ENCODE measurements around the gene TES. TPM values are rescaled to one million over a fixed set of nuclear protein-coding genes. Genes with fewer than 3 reads are reported as not detected.
"Not testable (repeated sequence)": the region's sequence is repeated elsewhere in the genome, so short reads cannot be mapped to it uniquely, and the experiment has no call there.

Gene TES
- polyA plus RNA-seq, 3 donors, result 74.4 to 77.8 (median 75.7) TPM

- DNase-seq (ENCODE audit: extremely low read depth in 1 of 11, low read depth in 9 of 11, low spot score in 4 of 11), result not testable (repeated sequence)
Measured at GRCh38 chr7:116295903-116296302, 85.6 kb downstream of the TES start.

GRCh38 chr7:116298055-116298454 is 87.7 kb downstream of the TES start:
- DNase-seq (ENCODE audit: extremely low read depth in 1 of 11, low read depth in 9 of 11, low spot score in 4 of 11), result no peak

- DNase-seq (ENCODE audit: extremely low read depth in 1 of 11, low read depth in 9 of 11, low spot score in 4 of 11), result no peak
Measured at GRCh38 chr7:116298576-116298975, 88.2 kb downstream of the TES start.

GRCh38 chr7:116305485-116306408 is 95.4 kb downstream of the TES start:
- DNase-seq (ENCODE audit: extremely low read depth in 1 of 11, low read depth in 9 of 11, low spot score in 4 of 11), result peak in 1 of 11 donors; percentile 1

GRCh38 chr7:116306409-116307048 is 96.2 kb downstream of the TES start:
- DNase-seq (ENCODE audit: extremely low read depth in 1 of 11, low read depth in 9 of 11, low spot score in 4 of 11), result no peak

GRCh38 chr7:116307253-116307652 is 96.9 kb downstream of the TES start:
- no peak for DNase-seq (ENCODE audit: extremely low read depth in 1 of 11, low read depth in 9 of 11, low spot score in 4 of 11)

Other genes with a start within 250 kb of the TES start
- 10 to 100 TPM; 25.3 to 38.6 (median 37.6) TPM for gene TFEC, start 179.8 kb upstream of the TES start, polyA plus RNA-seq (ENCODE audit: insufficient read length in 3 of 3)

Data from renal cortex interstitium (tissue), 11 donors.